Natural killer cell treated with Interleukin-12 subunit alpha and Interleukin-12 subunit beta and Interleukin-15 and Interleukin-18, amount 100 ng/mL, for 72 hours (primary cell): Measurements from ENCODE around the gene RUNX1. TPM values are rescaled to one million over a fixed set of nuclear protein-coding genes. Genes with fewer than 3 reads are reported as not detected.
A peak's percentile ranks its signal among the peaks of the same experiment; 100 is the strongest.

Source experiments
- ATAC-seq, 2 donors: fragments of 150-1000 bp; cut with Tn5 transposase in 1 of 2; sonication (Bioruptor Pico), chemical (Tn5 transposase) in 1 of 2; 2 replicates each; pipeline ENCODE4 v1.10.0; 2021
- DNase-seq: peaks from one replicate; pipeline ENCODE4 v3.0.0; 2022; ENCODE audit warnings: low spot score
- H3K27ac Mint-ChIP-seq, 2 donors: 1 replicate in 1 of 2; 2 replicates in 1 of 2; pipeline ENCODE4 v1.8.0; 2022; ENCODE audit warnings: mixed read lengths in 2 of 2, mild to moderate bottlenecking in 1 of 2, moderate library complexity in 1 of 2
- H3K27me3 Mint-ChIP-seq, 2 donors: 1 replicate in 1 of 2; 2 replicates in 1 of 2; pipeline ENCODE4 v1.8.0; 2022; ENCODE audit warnings: mixed read lengths in 2 of 2
- H3K36me3 Mint-ChIP-seq: one replicate; pipeline ENCODE4 v1.8.0; 2022; ENCODE audit warnings: mixed read lengths
- H3K4me1 Mint-ChIP-seq, 2 donors: 1 replicate in 1 of 2; 2 replicates in 1 of 2; pipeline ENCODE4 v1.8.0; 2022; ENCODE audit warnings: low read depth in 2 of 2, mixed read lengths in 2 of 2, mild to moderate bottlenecking in 1 of 2
- H3K4me3 Mint-ChIP-seq: one replicate; pipeline ENCODE4 v1.8.0; 2022; ENCODE audit warnings: mixed read lengths
- H3K9me3 Mint-ChIP-seq: 2 replicates; pipeline ENCODE4 v1.8.0; 2022; ENCODE audit warnings: mixed read lengths
- total RNA-seq, 2 donors: library from RNA; stranded (reverse); gene quantifications; one replicate each; pipeline ENCODE4 v1.2.3, GENCODE V29; 2022

RUNX1 gene
- total RNA-seq, 2 donors from 2014 or later, result 67.8 to 121 TPM

- no peak overlapping the region for H3K4me3 Mint-ChIP-seq
- H3K27me3 Mint-ChIP-seq, result no peaks in the 10 kb centered on the region
- H3K27ac Mint-ChIP-seq, result peak overlapping the region in 1 of 2 donors; percentile 35
- no peaks in the 10 kb centered on the region for H3K9me3 Mint-ChIP-seq
- H3K36me3 Mint-ChIP-seq, result peaks cover 21% of the 10 kb centered on the region
- H3K4me1 Mint-ChIP-seq, result peaks cover 30 to 33% of the 10 kb centered on the region in 2 donors
- DNase-seq (no peak), ATAC-seq (no peak)
Observed at GRCh38 chr21:34817821-34818661, 231.1 kb downstream of the RUNX1 start.

GRCh38 chr21:34815831-34816705, 233.0 kb downstream of the RUNX1 start:
- no peak for DNase-seq

GRCh38 chr21:34814529-34814951, 234.6 kb downstream of the RUNX1 start:
- Mint-ChIP-seq H3K36me3 (peaks cover 21% of the 10 kb centered on the region), H3K9me3 (no peaks in the 10 kb centered on the region), H3K4me1 (peaks cover 54 to 57% of the 10 kb centered on the region in 2 donors), H3K27ac (peak overlapping the region in 1 of 2 donors; percentile 58), H3K4me3 (no peak overlapping the region), H3K27me3 (no peaks in the 10 kb centered on the region)
- DNase-seq (no peak), ATAC-seq (no peak)

More at GRCh38 chr21:34815831-34816705, 233.0 kb downstream of the RUNX1 start:
- no peaks in the 10 kb centered on the region for H3K9me3 Mint-ChIP-seq
- peak overlapping the region; percentile 37 to 58 for H3K27ac Mint-ChIP-seq
- ATAC-seq, result no peak
- H3K36me3 Mint-ChIP-seq, result peaks cover 21% of the 10 kb centered on the region
- peaks cover 43 to 44% of the 10 kb centered on the region in 2 donors for H3K4me1 Mint-ChIP-seq
- H3K4me3 Mint-ChIP-seq, result no peak overlapping the region
- H3K27me3 Mint-ChIP-seq, result no peaks in the 10 kb centered on the region

- H3K9me3 Mint-ChIP-seq, result no peaks in the 10 kb centered on the region
- no peaks in the 10 kb centered on the region for H3K27me3 Mint-ChIP-seq
- H3K4me3 Mint-ChIP-seq, result no peak overlapping the region
- H3K4me1 Mint-ChIP-seq, result peaks cover 66 to 69% of the 10 kb centered on the region in 2 donors
- H3K36me3 Mint-ChIP-seq, result peaks cover 21% of the 10 kb centered on the region
- no peak for ATAC-seq
- no peak for DNase-seq
- peak overlapping the region in 1 of 2 donors; percentile 54 for H3K27ac Mint-ChIP-seq
Observed at GRCh38 chr21:34813266-34813894, 235.7 kb downstream of the RUNX1 start.

- peak overlapping the region; percentile 54 to 61 for H3K27ac Mint-ChIP-seq
- DNase-seq, result no peak
- no peaks in the 10 kb centered on the region for H3K9me3 Mint-ChIP-seq
- ATAC-seq, result no peak
- no peaks in the 10 kb centered on the region for H3K27me3 Mint-ChIP-seq
- peaks cover 73 to 76% of the 10 kb centered on the region in 2 donors for H3K4me1 Mint-ChIP-seq
- H3K4me3 Mint-ChIP-seq, result peak overlapping the region; percentile 77
- H3K36me3 Mint-ChIP-seq, result peaks cover 21% of the 10 kb centered on the region
Observed at GRCh38 chr21:34812504-34813265, 236.4 kb downstream of the RUNX1 start.

GRCh38 chr21:34811368-34811767, 237.7 kb downstream of the RUNX1 start:
- Mint-ChIP-seq H3K36me3 (peaks cover 22% of the 10 kb centered on the region), H3K9me3 (no peaks in the 10 kb centered on the region), H3K27me3 (no peaks in the 10 kb centered on the region), H3K4me1 (peaks cover 83 to 85% of the 10 kb centered on the region in 2 donors), H3K27ac (peak overlapping the region; percentile 54 to 61), H3K4me3 (peak overlapping the region; percentile 77)
- ATAC-seq (no peak), DNase-seq (no peak)

GRCh38 chr21:34810786-34811185, 238.3 kb downstream of the RUNX1 start:
- no peaks in the 10 kb centered on the region for H3K27me3 Mint-ChIP-seq
- peak overlapping the region; percentile 77 for H3K4me3 Mint-ChIP-seq
- H3K4me1 Mint-ChIP-seq, result peaks cover 83 to 85% of the 10 kb centered on the region in 2 donors
- no peak for ATAC-seq
- DNase-seq, result no peak
- H3K36me3 Mint-ChIP-seq, result peaks cover 22% of the 10 kb centered on the region
- H3K9me3 Mint-ChIP-seq, result no peaks in the 10 kb centered on the region
- peak overlapping the region in 1 of 2 donors; percentile 54 for H3K27ac Mint-ChIP-seq

GRCh38 chr21:34809822-34810221, 239.3 kb downstream of the RUNX1 start:
- Mint-ChIP-seq H3K27me3 (no peaks in the 10 kb centered on the region), H3K9me3 (peaks cover 4% of the 10 kb centered on the region), H3K4me1 (peaks cover 86 to 87% of the 10 kb centered on the region in 2 donors), H3K27ac (peak overlapping the region; percentile 60 to 97), H3K36me3 (peaks cover 21% of the 10 kb centered on the region), H3K4me3 (peak overlapping the region; percentile 79)
- DNase-seq (no peak), ATAC-seq (no peak)

- ATAC-seq (no peak), DNase-seq (no peak)
- H3K27ac Mint-ChIP-seq, result peak overlapping the region; percentile 96 to 97
- peak overlapping the region; percentile 79 for H3K4me3 Mint-ChIP-seq
- H3K36me3 Mint-ChIP-seq, result peaks cover 28% of the 10 kb centered on the region
- no peaks in the 10 kb centered on the region for H3K27me3 Mint-ChIP-seq
- peaks cover 90 to 95% of the 10 kb centered on the region in 2 donors for H3K4me1 Mint-ChIP-seq
- H3K9me3 Mint-ChIP-seq, result peaks cover 4% of the 10 kb centered on the region
Observed at GRCh38 chr21:34808569-34809204, 240.4 kb downstream of the RUNX1 start.

GRCh38 chr21:34807881-34808568, 241.1 kb downstream of the RUNX1 start:
- peak; percentile 80 for ATAC-seq
- peak overlapping the region; percentile 79 for H3K4me3 Mint-ChIP-seq
- H3K36me3 Mint-ChIP-seq, result peaks cover 28% of the 10 kb centered on the region
- H3K4me1 Mint-ChIP-seq, result peaks cover 87 to 92% of the 10 kb centered on the region in 2 donors
- peak overlapping the region; percentile 96 to 97 for H3K27ac Mint-ChIP-seq
- DNase-seq, result peak; percentile 88
- H3K27me3 Mint-ChIP-seq, result no peaks in the 10 kb centered on the region
- peaks cover 4% of the 10 kb centered on the region for H3K9me3 Mint-ChIP-seq

- Mint-ChIP-seq H3K4me1 (peaks cover 88 to 93% of the 10 kb centered on the region in 2 donors), H3K27me3 (no peaks in the 10 kb centered on the region), H3K36me3 (peaks cover 28% of the 10 kb centered on the region), H3K9me3 (peaks cover 4% of the 10 kb centered on the region), H3K4me3 (peak overlapping the region; percentile 79), H3K27ac (peak overlapping the region; percentile 96 to 97)
- DNase-seq, result peak; percentile 88
- ATAC-seq, result peak; percentile 94 to 95
Observed at GRCh38 chr21:34807146-34807880, 241.8 kb downstream of the RUNX1 start.
